Osteocyte (in vitro differentiated cells): Measurements from ENCODE around the gene NBR1. TPM values are rescaled to one million over a fixed set of nuclear protein-coding genes. Genes with fewer than 3 reads are reported as not detected.
A peak's percentile ranks its signal among the peaks of the same experiment; 100 is the strongest.
"Not testable (repeated sequence)": the region's sequence is repeated elsewhere in the genome, so short reads cannot be mapped to it uniquely, and the experiment has no call there.

Source experiments
- DNase-seq: peaks from one replicate; pipeline ENCODE4 v3.0.0; 2021; ENCODE audit warnings: mixed read lengths; ENCODE audit not compliant: unreplicated experiment; ENCODE audit errors: extremely low spot score
- H3K27ac Mint-ChIP-seq: one replicate; pipeline ENCODE4 v1.8.0; 2021; ENCODE audit warnings: mild to moderate bottlenecking, mixed read lengths; ENCODE audit not compliant: unreplicated experiment
- H3K27me3 Mint-ChIP-seq: one replicate; pipeline ENCODE4 v1.8.0; 2021; ENCODE audit warnings: mixed read lengths; ENCODE audit not compliant: unreplicated experiment
- H3K36me3 Mint-ChIP-seq: one replicate; pipeline ENCODE4 v1.8.0; 2021; ENCODE audit warnings: mixed read lengths; ENCODE audit not compliant: unreplicated experiment
- H3K4me1 Mint-ChIP-seq: one replicate; pipeline ENCODE4 v1.8.0; 2021; ENCODE audit warnings: mixed read lengths; ENCODE audit not compliant: unreplicated experiment
- H3K4me3 Mint-ChIP-seq: one replicate; pipeline ENCODE4 v1.8.0; 2021; ENCODE audit warnings: mild to moderate bottlenecking, moderate library complexity, mixed read lengths; ENCODE audit not compliant: unreplicated experiment
- H3K9me3 Mint-ChIP-seq: one replicate; pipeline ENCODE4 v1.8.0; 2021; ENCODE audit warnings: mixed read lengths; ENCODE audit not compliant: unreplicated experiment
- total RNA-seq: library from RNA; stranded (reverse); gene quantifications from 2 replicates; pipeline ENCODE4 v1.2.1, GENCODE V29; 2021
- TF ChIP-seq, protein P1 (sequence below): fragments of 200-600 bp; sonication (generic); IDR thresholded peaks from 2 replicates; pipeline ENCODE4 v1.5.0; 2021; ENCODE audit warnings: antibody characterized with exemption, mild to moderate bottlenecking, moderate library complexity

NBR1 gene
- total RNA-seq, 1 donor from 2014 or later = 102 TPM

DNA sequence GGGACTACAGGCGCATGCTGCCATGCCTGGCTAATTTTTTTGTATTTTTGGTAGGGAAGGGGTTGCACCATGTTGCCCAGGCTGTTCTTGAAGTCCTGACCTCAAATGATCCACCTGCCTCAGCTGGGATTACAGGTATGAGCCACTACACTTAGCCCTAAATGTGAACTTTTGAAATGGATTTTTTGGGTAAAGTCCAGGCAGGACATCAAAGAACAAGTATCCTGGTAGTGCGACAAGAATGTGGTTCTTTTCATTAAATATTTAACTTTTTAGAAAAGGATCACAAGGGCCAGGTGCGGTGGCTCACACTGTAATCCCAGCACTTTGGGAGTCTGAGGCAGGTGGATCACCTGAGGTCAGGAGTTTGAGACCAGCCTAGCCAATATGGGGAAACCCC, 15.3 kb upstream of the NBR1 start:
- H3K36me3 Mint-ChIP-seq = peaks cover 9% of the 10 kb centered on the region
- H3K9me3 Mint-ChIP-seq = peaks cover 5% of the 10 kb centered on the region
- H3K4me3 Mint-ChIP-seq = no peak overlapping the region
- H3K27ac Mint-ChIP-seq = no peak overlapping the region
- H3K27me3 Mint-ChIP-seq = no peaks in the 10 kb centered on the region
- no peak for DNase-seq
- H3K4me1 Mint-ChIP-seq = no peaks in the 10 kb centered on the region
- TF ChIP-seq, protein P1, sequence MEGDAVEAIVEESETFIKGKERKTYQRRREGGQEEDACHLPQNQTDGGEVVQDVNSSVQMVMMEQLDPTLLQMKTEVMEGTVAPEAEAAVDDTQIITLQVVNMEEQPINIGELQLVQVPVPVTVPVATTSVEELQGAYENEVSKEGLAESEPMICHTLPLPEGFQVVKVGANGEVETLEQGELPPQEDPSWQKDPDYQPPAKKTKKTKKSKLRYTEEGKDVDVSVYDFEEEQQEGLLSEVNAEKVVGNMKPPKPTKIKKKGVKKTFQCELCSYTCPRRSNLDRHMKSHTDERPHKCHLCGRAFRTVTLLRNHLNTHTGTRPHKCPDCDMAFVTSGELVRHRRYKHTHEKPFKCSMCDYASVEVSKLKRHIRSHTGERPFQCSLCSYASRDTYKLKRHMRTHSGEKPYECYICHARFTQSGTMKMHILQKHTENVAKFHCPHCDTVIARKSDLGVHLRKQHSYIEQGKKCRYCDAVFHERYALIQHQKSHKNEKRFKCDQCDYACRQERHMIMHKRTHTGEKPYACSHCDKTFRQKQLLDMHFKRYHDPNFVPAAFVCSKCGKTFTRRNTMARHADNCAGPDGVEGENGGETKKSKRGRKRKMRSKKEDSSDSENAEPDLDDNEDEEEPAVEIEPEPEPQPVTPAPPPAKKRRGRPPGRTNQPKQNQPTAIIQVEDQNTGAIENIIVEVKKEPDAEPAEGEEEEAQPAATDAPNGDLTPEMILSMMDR = no peak

- DNase-seq = peak; percentile 72
- H3K27me3 Mint-ChIP-seq, H3K4me3 Mint-ChIP-seq, H3K36me3 Mint-ChIP-seq, H3K9me3 Mint-ChIP-seq, H3K4me1 Mint-ChIP-seq, H3K27ac Mint-ChIP-seq: not testable (repeated sequence)
Measured at GRCh38 chr17:43159232-43159631, 11.8 kb upstream of the NBR1 start.

- not testable (repeated sequence) for H3K36me3 Mint-ChIP-seq, H3K27me3 Mint-ChIP-seq, DNase-seq
Measured at GRCh38 chr17:43159957-43160356, 11.1 kb upstream of the NBR1 start.

DNA sequence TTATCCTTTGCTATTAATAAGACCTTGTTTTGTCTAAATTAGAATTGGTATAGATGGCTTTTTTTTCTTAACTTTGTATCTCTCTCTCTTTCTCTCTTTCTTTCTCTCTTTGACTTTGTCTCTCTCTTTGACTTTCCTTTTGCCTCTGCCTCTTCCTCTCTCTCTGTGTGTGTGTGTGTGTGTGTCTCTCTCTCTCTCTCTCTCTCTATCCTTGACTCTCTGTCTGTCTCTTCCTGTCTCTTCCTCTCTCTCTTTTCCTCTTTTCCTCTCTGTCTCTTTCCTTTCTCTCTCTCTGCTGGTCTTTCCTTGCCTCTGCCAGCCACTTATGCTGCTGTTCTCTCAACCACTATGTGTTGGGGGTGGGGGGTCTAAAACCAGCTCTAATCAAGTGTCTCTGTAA, 5.0 kb upstream of the NBR1 start:
- H3K9me3 Mint-ChIP-seq, H3K36me3 Mint-ChIP-seq, H3K4me3 Mint-ChIP-seq, H3K27me3 Mint-ChIP-seq, DNase-seq, H3K27ac Mint-ChIP-seq, H3K4me1 Mint-ChIP-seq: not testable (repeated sequence)

More at GRCh38 chr17:43159957-43160356, 11.1 kb upstream of the NBR1 start:
- not testable (repeated sequence) for H3K27ac Mint-ChIP-seq, H3K4me3 Mint-ChIP-seq, H3K9me3 Mint-ChIP-seq, H3K4me1 Mint-ChIP-seq

DNA sequence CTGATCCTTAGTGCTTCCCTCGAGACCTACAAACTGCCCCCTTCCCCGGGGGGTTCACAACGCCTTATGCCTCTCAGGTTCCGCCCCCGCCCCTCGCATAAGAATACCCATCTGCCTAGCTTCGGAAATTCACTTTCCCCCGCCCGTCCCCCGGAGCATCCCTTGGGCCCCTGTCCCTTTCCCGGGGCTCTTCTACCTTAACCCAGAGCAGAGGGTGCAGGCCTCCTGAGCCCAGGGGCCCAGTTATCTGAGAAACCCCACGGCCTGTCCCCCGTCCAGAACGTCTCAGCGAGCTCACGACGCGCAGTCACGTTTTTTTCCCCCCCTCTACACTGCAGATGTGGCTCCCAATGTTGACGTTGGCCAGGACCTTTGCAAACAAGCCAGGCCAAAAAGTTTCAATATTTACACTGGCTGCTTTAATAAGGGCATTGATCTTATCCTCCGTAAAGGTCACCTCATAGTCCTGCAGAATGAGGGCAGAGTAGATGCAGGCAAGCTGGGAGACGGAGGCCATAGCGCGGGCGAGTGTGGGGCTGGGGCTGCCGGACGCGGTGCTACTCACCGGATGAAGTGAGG, 1.4 kb upstream of the NBR1 start:
- TF ChIP-seq, protein P1 = no peak
- H3K4me1 Mint-ChIP-seq = peaks cover 16% of the 10 kb centered on the region
- H3K27ac Mint-ChIP-seq = no peak overlapping the region
- H3K9me3 Mint-ChIP-seq = no peaks in the 10 kb centered on the region
- no peak overlapping the region for H3K4me3 Mint-ChIP-seq
- peak; percentile 77 for DNase-seq
- no peaks in the 10 kb centered on the region for H3K27me3 Mint-ChIP-seq
- peaks cover 8% of the 10 kb centered on the region for H3K36me3 Mint-ChIP-seq

- H3K27ac Mint-ChIP-seq = no peak overlapping the region
- TF ChIP-seq, protein P1 = no peak
- no peak overlapping the region for H3K4me3 Mint-ChIP-seq
- H3K36me3 Mint-ChIP-seq = peaks cover 8% of the 10 kb centered on the region
- peaks cover 19% of the 10 kb centered on the region for H3K4me1 Mint-ChIP-seq
- no peaks in the 10 kb centered on the region for H3K9me3 Mint-ChIP-seq
- no peaks in the 10 kb centered on the region for H3K27me3 Mint-ChIP-seq
- peak; percentile 95 for DNase-seq
Measured at GRCh38 chr17:43170140-43170765, 761 bp upstream of the NBR1 start.
